K562 (cell line): ENCODE data around the gene LYZL4. TPM values are rescaled to one million over a fixed set of nuclear protein-coding genes. Genes with fewer than 3 reads are reported as not detected.

Experiments
- ATAC-seq: fragments of 200-7000 bp; cut with Tn5 transposase; 3 replicates; pipeline ENCODE4 v1.9.1; 2020; ENCODE audit warnings: moderate library complexity
- BruUV-seq: library from RNA; stranded (reverse); fragments of 400-500 nt; replicated peaks from 2 replicates; lab custom pipeline; 2021; lab: Mats Ljungman, UMichigan
- CTCF ChIA-PET: fragments of 300-600 bp; formaldehyde crosslinking; extraction: SDS; loops from one replicate; lab custom pipeline; 2021; ENCODE audit warnings: low intra/inter-chr PET ratio; lab: Yijun Ruan, JAX
- POLR2A ChIA-PET: fragments of 300-600, 350-650 bp; sonication (Branson Sonifier 250); formaldehyde crosslinking; extraction: SDS; loops from one replicate; lab custom pipeline; 2021; ENCODE audit warnings: antibody characterized with exemption, inconsistent platforms; lab: Yijun Ruan, JAX
- DNase-seq, 4 experiments: peaks; one replicate each; pipeline versions ENCODE4 v3.0.0 to v3.0.0-alpha.2; 2011 to 2018; ENCODE audit warnings: low spot score in 3 of 4, mixed read lengths in 3 of 4; ENCODE audit errors: extremely low read depth in 1 of 4
- FAIRE-seq: peaks from 2 replicates; lab custom pipeline; 2011; peaks lifted over from hg19 to GRCh38; lab: Jason Lieb, UNC
- H2AFZ ChIP-seq: 2 replicates; pipeline ENCODE4 v1.6.0; 2011; ENCODE audit warnings: low read depth, low read length, control low read depth, inconsistent platforms
- H3K27ac ChIP-seq: fragments of 200-600 bp; 3 replicates; pipeline ENCODE4 v1.8.0; 2011; ENCODE audit warnings: low read depth, mild to moderate bottlenecking, control low read depth, inconsistent platforms, low read length, moderate library complexity, mixed read lengths; ENCODE audit errors: extremely low read depth
- H3K27me3 ChIP-seq, 2 experiments: fragments of 300-600 bp in 1 of 2; 2 replicates in 1 of 2; 3 replicates in 1 of 2; pipeline versions ENCODE4 v1.6.0 to v1.8.0; 2011; ENCODE audit warnings: inconsistent platforms in 2 of 2, low read length in 2 of 2, mild to moderate bottlenecking in 1 of 2, mixed read lengths in 1 of 2, moderate library complexity in 1 of 2; ENCODE audit not compliant: control insufficient read depth in 2 of 2, insufficient read depth in 2 of 2
- H3K36me3 ChIP-seq: fragments of 300-600 bp; 3 replicates; pipeline ENCODE4 v1.8.0; 2011; ENCODE audit warnings: mild to moderate bottlenecking, low read length, inconsistent platforms; ENCODE audit not compliant: control insufficient read depth, insufficient read depth
- H3K4me1 ChIP-seq, 2 experiments: fragments of 200-600 bp in 1 of 2; replicated peaks in 1 of 2; 2 replicates in 1 of 2; 3 replicates in 1 of 2; pipeline versions ENCODE4 v1.5.1 to v1.8.0; 2011; ENCODE audit warnings: inconsistent platforms in 2 of 2, low read length in 2 of 2, mild to moderate bottlenecking in 1 of 2, mixed read lengths in 1 of 2, moderate library complexity in 1 of 2; ENCODE audit not compliant: control insufficient read depth in 2 of 2, insufficient read depth in 2 of 2
- H3K4me2 ChIP-seq: 2 replicates; pipeline ENCODE4 v1.6.1; 2011; ENCODE audit warnings: low read length, control low read depth, inconsistent platforms, mixed read lengths; ENCODE audit not compliant: insufficient read depth
- H3K4me3 ChIP-seq: fragments of 200-600 bp; sonication (generic), shearing (Covaris generic); 2 replicates; pipeline ENCODE4 v1.5.1; 2016; ENCODE audit warnings: control low read depth, inconsistent platforms
- H3K79me2 ChIP-seq: fragments of 200-600 bp; 3 replicates; pipeline ENCODE4 v1.8.0; 2011; ENCODE audit warnings: low read length, inconsistent platforms; ENCODE audit not compliant: control insufficient read depth, insufficient read depth
- H3K9ac ChIP-seq, 2 experiments: 2 replicates each; pipeline versions ENCODE4 v1.6.0 to v1.6.1; 2011; ENCODE audit warnings: low read depth in 2 of 2, low read length in 2 of 2, control low read depth in 1 of 2, inconsistent platforms in 1 of 2, mild to moderate bottlenecking in 1 of 2, mixed read lengths in 1 of 2; ENCODE audit not compliant: insufficient read depth in 1 of 2
- H3K9me1 ChIP-seq: one replicate; pipeline ENCODE4 v1.6.0; 2011; ENCODE audit warnings: inconsistent platforms, mild to moderate bottlenecking, low read length, moderate library complexity; ENCODE audit not compliant: control insufficient read depth, insufficient read depth
- H3K9me3 ChIP-seq: replicated peaks from 2 replicates; pipeline ENCODE4 v1.5.1; 2011; ENCODE audit warnings: low read depth, low read length, inconsistent platforms; ENCODE audit not compliant: control insufficient read depth, insufficient read depth
- H4K20me1 ChIP-seq: replicated peaks from 2 replicates; pipeline ENCODE4 v1.6.1; 2011; ENCODE audit warnings: low read length, inconsistent platforms, mixed read lengths; ENCODE audit not compliant: control insufficient read depth, insufficient read depth
- C11orf30 ChIP-seq: fragments of 450-650 bp; IDR thresholded peaks from 2 replicates; pipeline ENCODE4 v1.6.1; 2016; ENCODE audit warnings: low read depth, mild to moderate bottlenecking
- CEBPG ChIP-seq, 3 experiments: fragments of 200-800 bp in 1 of 3; sonication (Bioruptor generic) in 1 of 3; sonication (generic) in 1 of 3; formaldehyde crosslinking in 1 of 3; IDR thresholded peaks in 2 of 3; conservative IDR thresholded peaks in 1 of 3; 2 replicates each; pipeline versions ENCODE4 v1.6.1 to v1.8.0; 2016 to 2022; ENCODE audit warnings: missing compliant biosample characterization in 2 of 3, missing genetic modification characterization in 2 of 3, mild to moderate bottlenecking in 1 of 3, missing genetic modification reagents in 1 of 3
- EGR1 ChIP-seq: fragments of 450-650 bp; conservative IDR thresholded peaks from 2 replicates; pipeline ENCODE4 v1.6.1; 2017; ENCODE audit warnings: mild to moderate bottlenecking
- FOSL1 ChIP-seq: fragments of 200-800 bp; sonication (Bioruptor generic); conservative IDR thresholded peaks from 2 replicates; pipeline ENCODE4 v1.6.1; 2016; ENCODE audit warnings: missing genetic modification characterization, missing compliant biosample characterization
- JUND ChIP-seq, 2 experiments: IDR thresholded peaks; 2 replicates in 1 of 2; 3 replicates in 1 of 2; pipeline ENCODE4 v1.6.1; 2011; ENCODE audit warnings: borderline replicate concordance in 2 of 2, low read depth in 2 of 2, low read length in 2 of 2, improper control_type of control experiment in 1 of 2, missing biosample characterization in 1 of 2, missing genetic modification characterization in 1 of 2, missing genetic modification reagents in 1 of 2
- NFIC ChIP-seq: fragments of 450-650 bp; IDR thresholded peaks from 2 replicates; pipeline ENCODE4 v1.6.1; 2017; ENCODE audit warnings: mild to moderate bottlenecking, inconsistent platforms
- SPI1 ChIP-seq: IDR thresholded peaks from 2 replicates; pipeline ENCODE4 v1.6.1; 2011; ENCODE audit warnings: low read depth, low read length, control low read depth, borderline replicate concordance
- ZBTB7A ChIP-seq: IDR thresholded peaks from 2 replicates; pipeline ENCODE4 v1.6.1; 2011; ENCODE audit warnings: low read depth, mild to moderate bottlenecking, low read length, moderate library complexity, borderline replicate concordance; ENCODE audit not compliant: control insufficient read depth
- ZC3H4 ChIP-seq: sonication (generic); formaldehyde crosslinking; IDR thresholded peaks from 2 replicates; pipeline ENCODE4 v1.9.0; 2021; ENCODE audit warnings: missing genetic modification reagents, borderline replicate concordance
- WGBS: fragments of 100-300 bp; shearing (Covaris generic); methylation state at CpG from one replicate; pipeline ENCODE4 v1.1.6; 2016; ENCODE audit warnings: low coverage, mixed read lengths; ENCODE audit not compliant: insufficient coverage; ENCODE audit errors: missing lambda C conversion rate; 5-methylcytosine and 5-hydroxymethylcytosine counted together
- in situ Hi-C: fragments of 300-500 bp; cut with MboI; formaldehyde crosslinking; loops from 4 replicates; pipeline ENCODE4 v1.15.0; 2018; ENCODE audit warnings: inconsistent platforms, mixed read lengths
- intact Hi-C: fragments of 100-400 bp; cut with micrococcal nuclease; formaldehyde crosslinking; loops from 2 replicates; pipeline ENCODE4 v1.14.2; 2022
- polyA plus RNA-seq, 8 experiments: library from polyadenylated mRNA; depleted of rRNA in 4 of 8; stranded (reverse) in 5 of 8; unstranded in 3 of 8; fragments of >200 nt; fragmentation: Nextera tagmentation in 2 of 8; fragmentation: Illumina TruSeq in 1 of 8; extraction: Ambion mirVana in 2 of 8; extraction: Trizol in 1 of 8; gene quantifications; 2 replicates each; pipeline versions ENCODE4 v1.2.1 to v1.2.3, GENCODE V29; 2011 to 2014; ENCODE audit warnings: inconsistent platforms in 1 of 8, missing spikeins in 1 of 8
- total RNA-seq, 7 experiments: library from RNA; depleted of rRNA in 6 of 7; stranded (reverse); fragments of >200 nt in 6 of 7; fragmentation: Illumina TruSeq in 2 of 7; extraction: Trizol in 2 of 7; gene quantifications; 2 replicates each; pipeline versions ENCODE4 v1.2.1 to v1.2.3, GENCODE V29; 2011 to 2021; ENCODE audit warnings: low replicate concordance in 1 of 7
- TF ChIP-seq, protein P1 (sequence below): fragments of 250-450 bp; sonication (Bioruptor Pico); IDR thresholded peaks from 2 replicates; pipeline ENCODE4 v1.8.0; 2022; ENCODE audit warnings: moderate library complexity, mild to moderate bottlenecking, inconsistent platforms
- TF ChIP-seq, protein P2 (sequence below), 2 experiments: fragments of 450-650 bp in 1 of 2; sonication (generic) in 1 of 2; formaldehyde crosslinking in 1 of 2; IDR thresholded peaks in 1 of 2; conservative IDR thresholded peaks in 1 of 2; 2 replicates each; pipeline versions ENCODE4 v1.6.1 to v1.8.1; 2016 to 2023; ENCODE audit warnings: mild to moderate bottlenecking in 2 of 2, moderate library complexity in 2 of 2, inconsistent platforms in 1 of 2, missing genetic modification reagents in 1 of 2

The LYZL4 gene
- total and polyA plus RNA-seq, 9 of the 15 experiments (the other 6 are each of a cell fraction or from before 2014, with no cell fraction given): not detected

DNA sequence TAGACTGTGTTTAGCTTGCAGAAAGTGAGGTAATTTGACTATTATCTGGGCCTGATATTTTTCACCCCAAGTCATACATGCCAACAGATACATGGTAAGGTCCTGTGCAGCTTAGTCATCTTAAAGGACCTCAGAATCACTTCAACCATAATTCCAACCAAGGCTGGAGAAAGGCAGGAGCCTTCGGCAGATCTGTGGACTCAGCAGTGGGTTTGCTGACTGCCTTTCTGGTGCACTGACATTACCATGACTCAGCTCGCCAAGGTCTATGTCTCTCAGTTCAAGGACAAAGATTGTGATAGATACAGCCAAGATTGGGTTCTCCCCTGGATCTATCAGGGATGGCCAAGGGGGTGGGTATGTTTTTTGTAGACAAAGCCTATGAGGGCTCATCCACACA is 32.7 kb downstream of the LYZL4 start:
- Histone ChIP-seq H3K4me3 (no peak overlapping the region), H3K4me1 (no peaks in the 10 kb centered on the region), H3K4me2 (no peak overlapping the region), H3K9me1 (no peaks in the 10 kb centered on the region), H3K79me2 (no peaks in the 10 kb centered on the region), H2AFZ (no peak overlapping the region), H4K20me1 (no peaks in the 10 kb centered on the region), H3K27me3 (peaks cover 2 to 5% of the 10 kb centered on the region in 2 experiments; a peak in 2 of 5 replicates), H3K27ac (no peak overlapping the region), H3K9ac (no peak overlapping the region), H3K9me3 (no peaks in the 10 kb centered on the region), H3K36me3 (no peaks in the 10 kb centered on the region)
- DNase-seq: no peak
- no peak for ATAC-seq
- in situ Hi-C loops: no loop called here
- intact Hi-C loops: no loop called here
- BruUV-seq: no TSS peak
- no peak for FAIRE-seq
- WGBS: 0% methylated on average over 2 of the region's 2 CpGs
- TF ChIP-seq CEBPG (CRISPR knock-in tag; IDR thresholded peaks at IDR 0.05) (no peak), CEBPG (tag; conservative IDR thresholded peaks at IDR 0.05 in 1 of 2, IDR thresholded peaks at IDR 0.05 in 1 of 2) (no peak), C11orf30 (peak; percentile 10; the same call in 1 of the 2 replicates)
- ChIA-PET POLR2A (interaction anchor here (0.5 to 0.7 kb wide), 3 partner anchors 48 to 530 kb away, joined by 3 to 5 read pairs (median 3); no protein-coding TSS in a partner anchor), CTCF (no interaction called here)

DNA sequence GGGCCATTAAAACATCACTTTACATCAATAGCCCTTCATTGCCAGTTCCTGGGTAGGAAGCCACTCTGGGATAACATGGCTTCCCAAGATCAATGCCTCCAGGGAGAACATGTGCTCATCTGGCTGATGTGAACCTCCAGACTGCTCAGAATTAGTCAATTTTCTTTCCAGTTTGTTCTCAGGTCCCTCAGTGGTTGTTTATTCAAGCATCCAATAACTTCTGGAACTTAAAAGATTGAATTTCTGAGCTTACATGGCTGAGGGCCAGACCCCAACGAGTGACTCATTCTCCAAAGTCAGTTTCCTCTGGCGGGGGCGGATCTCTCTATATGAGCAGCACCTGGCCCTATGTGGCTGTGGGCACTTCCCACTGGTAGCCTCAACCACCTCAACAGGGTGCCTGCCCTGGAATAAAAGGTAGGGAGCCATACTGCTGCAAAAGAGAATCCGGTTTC is 34.0 kb downstream of the LYZL4 start:
- POLR2A ChIA-PET: interaction anchor here (1.0 kb wide), 1 partner anchor 12 kb away, joined by 3 read pairs; no protein-coding TSS in a partner anchor
- no TSS peak for BruUV-seq
- no peaks in the 10 kb centered on the region for H4K20me1 ChIP-seq
- H3K4me3 ChIP-seq: no peak overlapping the region
- in situ Hi-C loops: no loop called here
- CTCF ChIA-PET: no interaction called here
- H3K4me1 ChIP-seq: no peaks in the 10 kb centered on the region
- H3K27me3 ChIP-seq: peaks cover 2 to 5% of the 10 kb centered on the region in 2 experiments; a peak in 1 of 5 replicates
- H2AFZ ChIP-seq: no peak overlapping the region
- H3K36me3 ChIP-seq: no peaks in the 10 kb centered on the region
- H3K9me3 ChIP-seq: no peaks in the 10 kb centered on the region
- H3K79me2 ChIP-seq: no peaks in the 10 kb centered on the region
- WGBS: 0% methylated on average over 4 of the region's 4 CpGs
- peak in 1 of 4 experiments; percentile 20 for DNase-seq
- ATAC-seq: no peak
- FAIRE-seq: no peak
- no peak overlapping the region for H3K4me2 ChIP-seq
- H3K9me1 ChIP-seq: no peaks in the 10 kb centered on the region
- intact Hi-C loops: no loop called here
- H3K27ac ChIP-seq: no peak overlapping the region
- H3K9ac ChIP-seq: no peak overlapping the region
- TF ChIP-seq FOSL1 (tag) (0 out of 2 replicates have a peak, but pooled peaks have one; percentile 24), JUND (IDR thresholded peaks at IDR 0.05; ENCODE audit: borderline replicate concordance, low read depth, low read length) (peak; percentile 18; the same call in 1 of the 2 replicates), JUND (tag; IDR thresholded peaks at IDR 0.05; ENCODE audit: borderline replicate concordance, low read depth, low read length) (no peak), EGR1 (peak; percentile 73), SPI1 (no peak), ZC3H4 (CRISPR knock-in tag) (no peak), NFIC (peak; percentile 32), ZBTB7A (no peak)
- TF ChIP-seq, protein P1, sequence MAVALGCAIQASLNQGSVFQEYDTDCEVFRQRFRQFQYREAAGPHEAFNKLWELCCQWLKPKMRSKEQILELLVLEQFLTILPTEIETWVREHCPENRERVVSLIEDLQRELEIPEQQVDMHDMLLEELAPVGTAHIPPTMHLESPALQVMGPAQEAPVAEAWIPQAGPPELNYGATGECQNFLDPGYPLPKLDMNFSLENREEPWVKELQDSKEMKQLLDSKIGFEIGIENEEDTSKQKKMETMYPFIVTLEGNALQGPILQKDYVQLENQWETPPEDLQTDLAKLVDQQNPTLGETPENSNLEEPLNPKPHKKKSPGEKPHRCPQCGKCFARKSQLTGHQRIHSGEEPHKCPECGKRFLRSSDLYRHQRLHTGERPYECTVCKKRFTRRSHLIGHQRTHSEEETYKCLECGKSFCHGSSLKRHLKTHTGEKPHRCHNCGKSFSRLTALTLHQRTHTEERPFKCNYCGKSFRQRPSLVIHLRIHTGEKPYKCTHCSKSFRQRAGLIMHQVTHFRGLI (CRISPR knock-in tag): no peak
- TF ChIP-seq, protein P2, sequence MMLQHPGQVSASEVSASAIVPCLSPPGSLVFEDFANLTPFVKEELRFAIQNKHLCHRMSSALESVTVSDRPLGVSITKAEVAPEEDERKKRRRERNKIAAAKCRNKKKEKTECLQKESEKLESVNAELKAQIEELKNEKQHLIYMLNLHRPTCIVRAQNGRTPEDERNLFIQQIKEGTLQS (IDR thresholded peaks at IDR 0.05): peak; percentile 49
- TF ChIP-seq, protein P2 (CRISPR knock-in tag; conservative IDR thresholded peaks at IDR 0.05): no peak
